ENCODE measurements around the gene IGFL3. TPM values are rescaled to one million over a fixed set of nuclear protein-coding genes. Genes with fewer than 3 reads are reported as not detected.
A peak's percentile ranks its signal among the peaks of the same experiment; 100 is the strongest.

Gene IGFL3
- polyA plus RNA-seq, 1 of the 3 experiments (the other 2 are of a cell fraction): not detected

DNA sequence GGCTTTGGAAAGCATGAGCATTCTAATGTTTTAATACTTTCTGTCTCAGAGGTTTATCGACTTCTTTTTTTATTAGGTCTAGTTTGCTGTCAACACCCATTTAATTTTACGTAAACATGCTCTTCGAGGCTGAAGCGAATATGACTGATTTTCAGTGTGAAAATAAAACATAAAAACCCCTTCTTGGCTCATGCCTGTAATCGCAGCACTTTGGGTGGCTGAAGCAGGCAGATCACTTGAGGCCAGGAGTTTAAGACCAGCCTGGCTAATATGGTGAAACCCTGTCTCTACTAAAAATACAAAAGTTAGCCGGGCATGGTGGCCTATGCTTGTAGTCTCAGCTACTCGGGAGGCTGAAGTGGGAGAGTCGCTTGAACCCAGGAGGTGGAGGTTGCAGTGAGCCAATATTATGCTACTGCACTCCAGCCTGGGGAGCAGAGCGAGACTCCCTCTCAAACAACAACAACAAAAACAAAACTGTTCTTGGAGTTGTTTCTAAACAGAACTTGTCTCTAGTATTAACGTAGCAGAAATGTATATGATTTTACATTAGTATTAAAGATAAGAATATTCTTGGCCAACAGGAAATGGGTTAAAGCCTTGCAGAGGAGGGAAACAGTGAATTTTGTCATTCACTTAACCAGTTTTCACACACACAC, 7.1 kb upstream of the IGFL3 start:
- Histone ChIP-seq H2AFZ (ENCODE audit: low read depth) (no peak overlapping the region), H3K79me2 (ENCODE audit: insufficient read depth) (no peaks in the 10 kb centered on the region), H3K9ac (peak overlapping the region; percentile 77), H3F3A (replicated peaks; ENCODE audit: insufficient read depth) (peaks cover 39% of the 10 kb centered on the region), H4K20me1 (ENCODE audit: insufficient read depth) (no peaks in the 10 kb centered on the region), H3K36me3 (replicated peaks in 1 of 2; ENCODE audit: control insufficient read depth in 1 of 2, insufficient read depth in 2 of 2, low read length in 1 of 2) (no peaks in the 10 kb centered on the region), H3K9me3 (no peaks in the 10 kb centered on the region), H3K27me3 (ENCODE audit: insufficient read depth) (no peaks in the 10 kb centered on the region), H3K4me1 (ENCODE audit: control insufficient read depth in 1 of 2, insufficient read depth in 2 of 2, low read depth in 1 of 2, low read length in 1 of 2) (peaks cover 0 to 11% of the 10 kb centered on the region in 2 experiments; a peak in 2 of 4 replicates), H3K9me2 (no peaks in the 10 kb centered on the region), H3K4me2 (peak overlapping the region; percentile 75), H3K27ac (ENCODE audit: low read depth in 2 of 2, low read length in 1 of 2) (peak overlapping the region; percentile 89 to 98; a peak in 3 of 4 replicates), H3K4me3 (ENCODE audit: low read depth in 2 of 2, low read length in 1 of 2) (peak overlapping the region; percentile 42 to 55; a peak in 3 of 4 replicates)
- WGBS (ENCODE audit: low lambda C conversion rate): 56% methylated on average over 10 of the region's 10 CpGs
- TF ChIP-seq EP300 (IDR thresholded peaks at IDR 0.05; ENCODE audit: borderline replicate concordance in 1 of 2, low read depth in 1 of 2, low read length in 1 of 2) (no peak), NFIC (IDR thresholded peaks at IDR 0.05; ENCODE audit: borderline replicate concordance) (no peak), RXRA (IDR thresholded peaks at IDR 0.05; ENCODE audit: borderline replicate concordance, low read depth) (no peak), RCOR1 (IDR thresholded peaks at IDR 0.05; ENCODE audit: low read length) (no peak), GABPA (IDR thresholded peaks at IDR 0.05; ENCODE audit: low read depth) (no peak), CTCF (IDR thresholded peaks at IDR 0.05) (no peak), NRF1 (IDR thresholded peaks at IDR 0.05; ENCODE audit: low read depth, low read length) (no peak), SMC3 (IDR thresholded peaks at IDR 0.05; ENCODE audit: low read depth, low read length) (no peak)
- no peak for DNase-seq
- ChIA-PET CTCF (interaction anchor here (0.6 to 1.0 kb wide), 2 partner anchors 134 to 299 kb away, joined by 3 read pairs; no protein-coding TSS in a partner anchor), POLR2A (no interaction called here)

- 39% methylated on average over 2 of the region's 2 CpGs for WGBS (ENCODE audit: low lambda C conversion rate)
- no peaks in the 10 kb centered on the region for H3K36me3 ChIP-seq (replicated peaks in 1 of 2; ENCODE audit: control insufficient read depth in 1 of 2, insufficient read depth in 2 of 2, low read length in 1 of 2)
- H3K79me2 ChIP-seq (ENCODE audit: insufficient read depth): no peaks in the 10 kb centered on the region
- H2AFZ ChIP-seq (ENCODE audit: low read depth): no peak overlapping the region
- POLR2A ChIA-PET: no interaction called here
- H3K9me2 ChIP-seq: no peaks in the 10 kb centered on the region
- H3K9ac ChIP-seq: no peak overlapping the region
- no peak overlapping the region for H3K4me2 ChIP-seq
- no peak for TF ChIP-seq NRF1 (IDR thresholded peaks at IDR 0.05; ENCODE audit: low read depth, low read length)
- no peak for TF ChIP-seq CTCF (IDR thresholded peaks at IDR 0.05)
- TF ChIP-seq JUND (IDR thresholded peaks at IDR 0.05): no peak
- peaks cover 0 to 5% of the 10 kb centered on the region in 2 experiments; a peak in 1 of 4 replicates for H3K4me1 ChIP-seq (ENCODE audit: control insufficient read depth in 1 of 2, insufficient read depth in 2 of 2, low read depth in 1 of 2, low read length in 1 of 2)
- CTCF ChIA-PET: interaction anchor here (1.1 kb wide), 1 partner anchor 97 kb away, joined by 4 read pairs; no protein-coding TSS in a partner anchor
- H3K4me3 ChIP-seq (ENCODE audit: low read depth in 2 of 2, low read length in 1 of 2): no peak overlapping the region
- no peaks in the 10 kb centered on the region for H3K27me3 ChIP-seq (ENCODE audit: insufficient read depth)
- H3F3A ChIP-seq (replicated peaks; ENCODE audit: insufficient read depth): peaks cover 20% of the 10 kb centered on the region
- no peaks in the 10 kb centered on the region for H4K20me1 ChIP-seq (ENCODE audit: insufficient read depth)
- H3K9me3 ChIP-seq: no peaks in the 10 kb centered on the region
- H3K27ac ChIP-seq (ENCODE audit: low read depth in 2 of 2, low read length in 1 of 2): no peak overlapping the region
- DNase-seq: no peak
Observed at GRCh38 chr19:46126086-46126580, 1.6 kb upstream of the IGFL3 start.

Data from SK-N-SH (cell line).